HG03575 (cell line): Measurements from ENCODE around the gene LCN6.

ENCODE experiments used
- ATAC-seq: cut with Tn5 transposase; IDR thresholded peaks from one replicate; pipeline ENCODE4 v1.9.1; 2021; ENCODE audit not compliant: unreplicated experiment, insufficient number of reproducible peaks, low FRiP score; ENCODE audit errors: extremely low read depth

The LCN6 gene

DNA sequence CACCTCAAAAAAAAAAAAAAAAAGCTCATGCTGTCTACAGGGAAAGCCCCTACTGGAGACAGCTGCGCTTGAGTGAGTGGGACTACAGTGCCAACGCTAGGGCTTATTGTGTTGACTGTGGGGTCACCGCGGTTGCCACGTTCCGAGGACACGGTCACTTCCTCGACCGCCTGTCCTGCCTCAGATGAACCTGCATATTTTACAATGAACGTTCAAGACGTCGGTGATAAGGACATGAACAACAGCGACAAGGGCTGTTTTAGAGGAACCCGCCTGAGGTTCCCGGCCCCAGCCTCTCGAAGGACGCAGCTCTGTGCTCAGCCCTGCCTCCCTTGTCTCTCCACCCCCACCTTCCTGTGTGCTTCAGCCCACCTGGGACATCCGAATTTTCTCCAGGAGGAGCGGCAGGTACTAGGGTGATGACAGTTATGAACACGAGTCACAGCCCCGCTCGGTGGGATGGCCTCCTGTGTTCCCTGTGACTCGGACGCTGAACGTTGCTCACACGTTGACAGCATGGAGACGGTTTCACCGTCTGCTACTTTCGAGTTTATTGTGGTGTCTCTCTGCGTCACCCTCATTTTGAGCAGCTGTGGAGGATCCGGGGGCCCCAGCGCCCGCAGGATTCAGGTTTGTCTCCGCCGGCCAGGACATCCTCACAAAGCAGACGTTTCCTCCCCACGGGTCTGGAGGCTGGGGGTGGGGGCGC, 47.2 kb downstream of the LCN6 start:
- no peak for ATAC-seq

DNA sequence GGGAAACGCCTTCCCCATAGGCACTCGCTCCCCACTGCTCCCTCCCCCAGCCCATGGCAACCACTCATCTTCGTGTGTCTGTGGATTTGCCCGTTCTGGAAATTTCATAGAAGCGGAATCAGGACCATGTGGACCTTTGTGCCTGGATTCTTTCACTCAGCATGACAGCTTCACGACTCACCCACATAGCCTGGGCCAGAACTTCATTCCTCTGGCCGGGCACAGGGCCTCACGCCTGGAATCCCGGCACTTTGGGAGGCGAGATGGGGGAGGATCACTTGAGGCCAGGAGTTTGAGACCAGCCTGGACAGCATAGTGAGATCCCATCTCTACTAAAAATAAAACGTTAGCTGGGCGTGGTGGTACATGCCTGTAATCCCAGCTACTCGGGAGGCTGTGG, 48.0 kb downstream of the LCN6 start:
- ATAC-seq = no peak

DNA sequence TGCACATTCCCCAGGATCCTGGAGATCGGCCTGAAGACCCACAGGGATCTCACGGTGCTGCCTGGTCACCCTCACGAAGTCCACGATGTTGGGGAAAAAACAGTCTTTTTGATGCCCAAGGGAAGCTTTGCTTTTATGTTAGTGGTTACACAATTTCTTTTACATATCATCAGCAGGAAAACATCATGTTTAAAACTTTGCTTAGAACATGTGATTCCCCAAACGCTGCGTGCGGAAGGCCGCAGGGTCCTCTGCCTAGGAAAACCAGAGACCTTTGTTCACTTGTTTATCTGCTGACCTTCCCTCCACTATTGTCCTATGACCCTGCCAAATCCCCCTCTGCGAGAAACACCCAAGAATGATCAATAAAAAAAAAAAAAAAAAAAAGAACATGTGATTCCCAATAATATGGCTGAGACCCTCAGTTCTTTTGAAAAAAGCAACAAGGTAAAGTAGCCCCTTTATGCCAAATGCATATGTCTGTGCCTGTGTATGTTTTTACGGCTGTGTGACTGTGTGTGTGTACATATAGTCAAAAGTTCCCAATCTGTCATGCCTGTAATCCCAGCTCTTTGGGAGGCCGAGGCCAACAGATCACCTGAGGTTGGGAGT, 49.6 kb downstream of the LCN6 start:
- ATAC-seq = no peak

- no peak for ATAC-seq
Observed at GRCh38 chr9:136697821-136698526, 50.4 kb downstream of the LCN6 start.

GRCh38 chr9:136697146-136697820, 51.0 kb downstream of the LCN6 start:
- ATAC-seq = no peak

- ATAC-seq = no peak
Observed at GRCh38 chr9:136696502-136696901, 51.8 kb downstream of the LCN6 start.

DNA sequence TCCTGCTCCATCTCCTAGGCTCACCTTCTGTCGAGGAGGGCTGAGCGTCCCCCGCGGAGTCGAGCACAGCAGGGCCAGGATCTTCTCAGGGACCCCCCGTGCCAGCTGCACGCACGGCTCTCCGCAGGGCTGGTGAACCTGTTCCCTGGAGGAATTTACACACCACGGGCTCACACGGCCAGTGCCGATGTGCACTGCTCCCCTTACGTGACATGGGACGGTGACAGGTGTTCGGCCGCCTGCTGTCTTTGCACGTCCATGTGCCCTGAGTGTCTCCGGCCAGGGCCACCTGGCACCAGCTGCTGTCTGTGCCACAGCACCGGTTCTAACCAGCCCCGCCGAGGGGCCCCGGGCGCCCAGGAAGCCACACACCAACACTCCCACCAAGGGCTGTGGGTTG, 52.4 kb downstream of the LCN6 start:
- no peak for ATAC-seq

GRCh38 chr9:136695435-136695895, 52.9 kb downstream of the LCN6 start:
- ATAC-seq = no peak

GRCh38 chr9:136694872-136695247, 53.5 kb downstream of the LCN6 start:
- no peak for ATAC-seq

GRCh38 chr9:136694163-136694871, 54.0 kb downstream of the LCN6 start:
- no peak for ATAC-seq
